HEK293 (cell line): ENCODE measurements around the gene FCER2.

Experiments
- MYNN ChIP-seq: fragments of 450-650 bp; formaldehyde crosslinking; IDR thresholded peaks from 2 replicates; pipeline ENCODE4 v1.5.1; 2016; ENCODE audit warnings: missing biosample characterization, missing genetic modification characterization, borderline replicate concordance
- RBAK ChIP-seq: fragments of 450-650 bp; formaldehyde crosslinking; IDR thresholded peaks from 2 replicates; pipeline ENCODE4 v1.5.1; 2016; ENCODE audit warnings: missing biosample characterization, missing genetic modification characterization
- ZFP41 ChIP-seq: fragments of 450-650 bp; formaldehyde crosslinking; IDR thresholded peaks from 2 replicates; pipeline ENCODE4 v1.5.1; 2016; ENCODE audit warnings: missing biosample characterization, missing genetic modification characterization, borderline replicate concordance
- ZNF112 ChIP-seq: fragments of 450-650 bp; formaldehyde crosslinking; IDR thresholded peaks from 2 replicates; pipeline ENCODE4 v1.5.0; 2017; ENCODE audit warnings: missing biosample characterization, missing genetic modification characterization
- ZNF132 ChIP-seq: fragments of 450-650 bp; formaldehyde crosslinking; IDR thresholded peaks from 2 replicates; pipeline ENCODE4 v1.5.1; 2017; ENCODE audit warnings: missing biosample characterization, missing genetic modification characterization, borderline replicate concordance
- ZNF24 ChIP-seq: fragments of 450-650 bp; formaldehyde crosslinking; IDR thresholded peaks from 2 replicates; pipeline ENCODE4 v1.5.1; 2016; ENCODE audit warnings: missing biosample characterization, missing genetic modification characterization
- ZNF266 ChIP-seq: fragments of 450-650 bp; formaldehyde crosslinking; IDR thresholded peaks from 2 replicates; pipeline ENCODE4 v1.5.1; 2016; ENCODE audit warnings: missing biosample characterization, missing genetic modification characterization, low read depth
- ZNF274 ChIP-seq, 2 experiments: fragments of 200-500 bp in 1 of 2; fragments of 450-650 bp in 1 of 2; sonication (Bioruptor generic) in 1 of 2; formaldehyde crosslinking in 1 of 2; IDR thresholded peaks; 2 replicates each; pipeline versions ENCODE4 v1.5.1 to v1.6.1; 2014 to 2016; ENCODE audit warnings: borderline replicate concordance in 1 of 2, inconsistent platforms in 1 of 2, low read length in 1 of 2, missing biosample characterization in 1 of 2, missing genetic modification characterization in 1 of 2
- ZNF324 ChIP-seq: fragments of 450-650 bp; formaldehyde crosslinking; IDR thresholded peaks from 2 replicates; pipeline ENCODE4 v1.5.1; 2016; ENCODE audit warnings: missing biosample characterization, missing genetic modification characterization
- ZNF37A ChIP-seq: fragments of 450-650 bp; IDR thresholded peaks from 2 replicates; pipeline ENCODE4 v1.5.1; 2018; ENCODE audit warnings: missing biosample characterization, missing genetic modification characterization
- ZNF433 ChIP-seq: fragments of 450-650 bp; formaldehyde crosslinking; IDR thresholded peaks from 2 replicates; pipeline ENCODE4 v1.5.1; 2016; ENCODE audit warnings: missing biosample characterization, missing genetic modification characterization, low read depth
- ZNF501 ChIP-seq: fragments of 450-650 bp; formaldehyde crosslinking; IDR thresholded peaks from 2 replicates; pipeline ENCODE4 v1.5.1; 2016; ENCODE audit warnings: missing biosample characterization, missing genetic modification characterization
- ZNF521 ChIP-seq: fragments of 450-650 bp; formaldehyde crosslinking; IDR thresholded peaks from 2 replicates; pipeline ENCODE4 v1.5.1; 2017; ENCODE audit warnings: missing biosample characterization, mild to moderate bottlenecking, missing genetic modification characterization
- ZNF561 ChIP-seq: fragments of 450-650 bp; IDR thresholded peaks from 2 replicates; pipeline ENCODE4 v1.5.1; 2018; ENCODE audit warnings: missing biosample characterization, missing genetic modification characterization, borderline replicate concordance
- ZNF571 ChIP-seq: fragments of 450-650 bp; formaldehyde crosslinking; IDR thresholded peaks from 2 replicates; pipeline ENCODE4 v1.5.0; 2017; ENCODE audit warnings: missing biosample characterization, missing genetic modification characterization
- ZNF624 ChIP-seq: fragments of 450-650 bp; formaldehyde crosslinking; IDR thresholded peaks from 2 replicates; pipeline ENCODE4 v1.5.1; 2017; ENCODE audit warnings: missing biosample characterization, missing genetic modification characterization
- ZNF629 ChIP-seq: fragments of 450-650 bp; formaldehyde crosslinking; IDR thresholded peaks from 2 replicates; pipeline ENCODE4 v1.5.1; 2017; ENCODE audit warnings: missing biosample characterization, missing genetic modification characterization
- ZNF660 ChIP-seq: fragments of 450-650 bp; IDR thresholded peaks from 2 replicates; pipeline ENCODE4 v1.5.1; 2018; ENCODE audit warnings: missing biosample characterization, mild to moderate bottlenecking, missing genetic modification characterization
- ZNF664 ChIP-seq: fragments of 450-650 bp; formaldehyde crosslinking; IDR thresholded peaks from 2 replicates; pipeline ENCODE4 v1.5.1; 2016; ENCODE audit warnings: missing biosample characterization, missing genetic modification characterization
- ZNF701 ChIP-seq: fragments of 450-650 bp; formaldehyde crosslinking; IDR thresholded peaks from 2 replicates; pipeline ENCODE4 v1.5.1; 2016; ENCODE audit warnings: missing biosample characterization, missing genetic modification characterization
- ZNF785 ChIP-seq: fragments of 450-650 bp; formaldehyde crosslinking; IDR thresholded peaks from 2 replicates; pipeline ENCODE4 v1.5.1; 2016; ENCODE audit warnings: missing biosample characterization, missing genetic modification characterization
- ZNF792 ChIP-seq: fragments of 450-650 bp; formaldehyde crosslinking; IDR thresholded peaks from 2 replicates; pipeline ENCODE4 v1.5.1; 2016; ENCODE audit warnings: missing biosample characterization, missing genetic modification characterization
- ZSCAN16 ChIP-seq: fragments of 450-650 bp; formaldehyde crosslinking; IDR thresholded peaks from 2 replicates; pipeline ENCODE4 v1.5.1; 2016; ENCODE audit warnings: missing biosample characterization, missing genetic modification characterization
- TF ChIP-seq, protein P1 (sequence below): fragments of 450-650 bp; formaldehyde crosslinking; IDR thresholded peaks from 2 replicates; pipeline ENCODE4 v1.5.1; 2016; ENCODE audit warnings: missing biosample characterization, missing genetic modification characterization
- TF ChIP-seq, protein P2 (sequence below): fragments of 450-650 bp; formaldehyde crosslinking; IDR thresholded peaks from 2 replicates; pipeline ENCODE4 v1.5.1; 2016; ENCODE audit warnings: missing biosample characterization, missing genetic modification characterization
- TF ChIP-seq, protein P3 (sequence below): fragments of 450-650 bp; formaldehyde crosslinking; IDR thresholded peaks from 2 replicates; pipeline ENCODE4 v1.5.1; 2017; ENCODE audit warnings: missing biosample characterization, missing genetic modification characterization
- TF ChIP-seq, protein P4 (sequence below): fragments of 450-650 bp; formaldehyde crosslinking; IDR thresholded peaks from 2 replicates; pipeline ENCODE4 v1.5.1; 2017; ENCODE audit warnings: missing biosample characterization, missing genetic modification characterization
- TF ChIP-seq, protein P5 (sequence below): fragments of 450-650 bp; formaldehyde crosslinking; IDR thresholded peaks from 2 replicates; pipeline ENCODE4 v1.5.1; 2017; ENCODE audit warnings: missing biosample characterization, missing genetic modification characterization
- TF ChIP-seq, protein P6 (sequence below): fragments of 450-650 bp; IDR thresholded peaks from 2 replicates; pipeline ENCODE4 v1.5.1; 2018; ENCODE audit warnings: missing biosample characterization, mild to moderate bottlenecking, missing genetic modification characterization

FCER2 gene

DNA sequence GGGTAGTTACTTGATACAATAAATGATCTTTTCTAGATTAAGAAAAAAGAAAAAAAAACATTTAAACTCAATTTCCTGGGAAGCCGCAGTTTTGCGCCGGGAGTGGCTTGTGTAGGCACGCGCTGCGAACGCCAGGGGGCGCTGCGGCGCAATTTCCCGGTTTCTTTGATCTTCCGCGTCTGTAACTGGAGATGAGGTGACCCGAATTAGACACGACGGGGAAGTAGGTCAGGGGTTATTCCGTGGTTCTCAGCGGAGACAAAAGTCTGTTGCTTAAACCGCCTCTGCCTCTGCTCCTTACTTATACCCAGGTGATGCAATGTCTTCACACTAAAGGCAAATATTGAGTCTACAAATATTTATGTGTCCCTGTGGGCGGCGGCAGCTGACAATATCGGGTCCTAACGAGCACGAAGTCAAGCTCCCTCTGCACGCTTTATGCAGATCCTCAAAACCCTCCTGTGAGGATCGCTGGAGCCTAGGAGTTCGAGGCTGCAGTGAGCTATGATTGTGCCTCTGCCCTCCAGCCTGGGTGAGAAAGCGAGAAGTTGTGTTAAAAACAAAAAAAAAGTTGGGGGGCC lies 49.8 kb downstream of the FCER2 start (continued):
- TF ChIP-seq ZNF561 (0 out of 2 replicates have a peak, but pooled peaks have one; percentile 85), ZNF629 (tag by site-specific recombination) (peak; percentile 75), ZNF24 (tag by site-specific recombination) (0 out of 2 replicates have a peak, but pooled peaks have one; percentile 65), ZSCAN16 (tag by site-specific recombination) (no peak), ZNF624 (tag by site-specific recombination) (no peak), ZNF701 (no peak), ZNF660 (peak; percentile 84), ZNF664 (no peak; the same call in 1 of the 2 replicates), ZNF132 (tag by site-specific recombination) (no peak), ZNF274 (IDR thresholded peaks at IDR 0.05; ENCODE audit: low read length) (no peak), ZNF274 (tag by site-specific recombination; IDR thresholded peaks at IDR 0.05; ENCODE audit: borderline replicate concordance) (no peak), ZNF571 (tag by site-specific recombination) (no peak), ZNF112 (tag by site-specific recombination) (no peak), RBAK (tag by site-specific recombination) (no peak), ZNF785 (no peak), ZNF37A (tag by site-specific recombination) (no peak), ZNF792 (no peak), ZNF266 (no peak), ZNF501 (tag by site-specific recombination) (no peak), MYNN (tag by site-specific recombination) (no peak), ZNF433 (tag by site-specific recombination) (no peak), ZFP41 (tag by site-specific recombination) (no peak), ZNF521 (tag by site-specific recombination) (no peak), ZNF324 (tag by site-specific recombination) (0 out of 2 replicates have a peak, but pooled peaks have one; percentile 47)
- TF ChIP-seq, protein P1, sequence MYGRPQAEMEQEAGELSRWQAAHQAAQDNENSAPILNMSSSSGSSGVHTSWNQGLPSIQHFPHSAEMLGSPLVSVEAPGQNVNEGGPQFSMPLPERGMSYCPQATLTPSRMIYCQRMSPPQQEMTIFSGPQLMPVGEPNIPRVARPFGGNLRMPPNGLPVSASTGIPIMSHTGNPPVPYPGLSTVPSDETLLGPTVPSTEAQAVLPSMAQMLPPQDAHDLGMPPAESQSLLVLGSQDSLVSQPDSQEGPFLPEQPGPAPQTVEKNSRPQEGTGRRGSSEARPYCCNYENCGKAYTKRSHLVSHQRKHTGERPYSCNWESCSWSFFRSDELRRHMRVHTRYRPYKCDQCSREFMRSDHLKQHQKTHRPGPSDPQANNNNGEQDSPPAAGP = peak; percentile 68; the same call in 1 of the 2 replicates
- TF ChIP-seq, protein P2, sequence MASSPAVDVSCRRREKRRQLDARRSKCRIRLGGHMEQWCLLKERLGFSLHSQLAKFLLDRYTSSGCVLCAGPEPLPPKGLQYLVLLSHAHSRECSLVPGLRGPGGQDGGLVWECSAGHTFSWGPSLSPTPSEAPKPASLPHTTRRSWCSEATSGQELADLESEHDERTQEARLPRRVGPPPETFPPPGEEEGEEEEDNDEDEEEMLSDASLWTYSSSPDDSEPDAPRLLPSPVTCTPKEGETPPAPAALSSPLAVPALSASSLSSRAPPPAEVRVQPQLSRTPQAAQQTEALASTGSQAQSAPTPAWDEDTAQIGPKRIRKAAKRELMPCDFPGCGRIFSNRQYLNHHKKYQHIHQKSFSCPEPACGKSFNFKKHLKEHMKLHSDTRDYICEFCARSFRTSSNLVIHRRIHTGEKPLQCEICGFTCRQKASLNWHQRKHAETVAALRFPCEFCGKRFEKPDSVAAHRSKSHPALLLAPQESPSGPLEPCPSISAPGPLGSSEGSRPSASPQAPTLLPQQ (tag by site-specific recombination) = peak; percentile 66; the same call in 1 of the 2 replicates
- TF ChIP-seq, protein P3, sequence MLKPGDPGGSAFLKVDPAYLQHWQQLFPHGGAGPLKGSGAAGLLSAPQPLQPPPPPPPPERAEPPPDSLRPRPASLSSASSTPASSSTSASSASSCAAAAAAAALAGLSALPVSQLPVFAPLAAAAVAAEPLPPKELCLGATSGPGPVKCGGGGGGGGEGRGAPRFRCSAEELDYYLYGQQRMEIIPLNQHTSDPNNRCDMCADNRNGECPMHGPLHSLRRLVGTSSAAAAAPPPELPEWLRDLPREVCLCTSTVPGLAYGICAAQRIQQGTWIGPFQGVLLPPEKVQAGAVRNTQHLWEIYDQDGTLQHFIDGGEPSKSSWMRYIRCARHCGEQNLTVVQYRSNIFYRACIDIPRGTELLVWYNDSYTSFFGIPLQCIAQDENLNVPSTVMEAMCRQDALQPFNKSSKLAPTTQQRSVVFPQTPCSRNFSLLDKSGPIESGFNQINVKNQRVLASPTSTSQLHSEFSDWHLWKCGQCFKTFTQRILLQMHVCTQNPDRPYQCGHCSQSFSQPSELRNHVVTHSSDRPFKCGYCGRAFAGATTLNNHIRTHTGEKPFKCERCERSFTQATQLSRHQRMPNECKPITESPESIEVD (tag by site-specific recombination) = 0 out of 2 replicates have a peak, but pooled peaks have one; percentile 33
- TF ChIP-seq, protein P4, sequence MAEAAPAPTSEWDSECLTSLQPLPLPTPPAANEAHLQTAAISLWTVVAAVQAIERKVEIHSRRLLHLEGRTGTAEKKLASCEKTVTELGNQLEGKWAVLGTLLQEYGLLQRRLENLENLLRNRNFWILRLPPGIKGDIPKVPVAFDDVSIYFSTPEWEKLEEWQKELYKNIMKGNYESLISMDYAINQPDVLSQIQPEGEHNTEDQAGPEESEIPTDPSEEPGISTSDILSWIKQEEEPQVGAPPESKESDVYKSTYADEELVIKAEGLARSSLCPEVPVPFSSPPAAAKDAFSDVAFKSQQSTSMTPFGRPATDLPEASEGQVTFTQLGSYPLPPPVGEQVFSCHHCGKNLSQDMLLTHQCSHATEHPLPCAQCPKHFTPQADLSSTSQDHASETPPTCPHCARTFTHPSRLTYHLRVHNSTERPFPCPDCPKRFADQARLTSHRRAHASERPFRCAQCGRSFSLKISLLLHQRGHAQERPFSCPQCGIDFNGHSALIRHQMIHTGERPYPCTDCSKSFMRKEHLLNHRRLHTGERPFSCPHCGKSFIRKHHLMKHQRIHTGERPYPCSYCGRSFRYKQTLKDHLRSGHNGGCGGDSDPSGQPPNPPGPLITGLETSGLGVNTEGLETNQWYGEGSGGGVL = no peak
- TF ChIP-seq, protein P5, sequence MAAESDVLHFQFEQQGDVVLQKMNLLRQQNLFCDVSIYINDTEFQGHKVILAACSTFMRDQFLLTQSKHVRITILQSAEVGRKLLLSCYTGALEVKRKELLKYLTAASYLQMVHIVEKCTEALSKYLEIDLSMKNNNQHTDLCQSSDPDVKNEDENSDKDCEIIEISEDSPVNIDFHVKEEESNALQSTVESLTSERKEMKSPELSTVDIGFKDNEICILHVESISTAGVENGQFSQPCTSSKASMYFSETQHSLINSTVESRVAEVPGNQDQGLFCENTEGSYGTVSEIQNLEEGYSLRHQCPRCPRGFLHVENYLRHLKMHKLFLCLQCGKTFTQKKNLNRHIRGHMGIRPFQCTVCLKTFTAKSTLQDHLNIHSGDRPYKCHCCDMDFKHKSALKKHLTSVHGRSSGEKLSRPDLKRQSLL (tag by site-specific recombination) = no peak
- TF ChIP-seq, protein P6, sequence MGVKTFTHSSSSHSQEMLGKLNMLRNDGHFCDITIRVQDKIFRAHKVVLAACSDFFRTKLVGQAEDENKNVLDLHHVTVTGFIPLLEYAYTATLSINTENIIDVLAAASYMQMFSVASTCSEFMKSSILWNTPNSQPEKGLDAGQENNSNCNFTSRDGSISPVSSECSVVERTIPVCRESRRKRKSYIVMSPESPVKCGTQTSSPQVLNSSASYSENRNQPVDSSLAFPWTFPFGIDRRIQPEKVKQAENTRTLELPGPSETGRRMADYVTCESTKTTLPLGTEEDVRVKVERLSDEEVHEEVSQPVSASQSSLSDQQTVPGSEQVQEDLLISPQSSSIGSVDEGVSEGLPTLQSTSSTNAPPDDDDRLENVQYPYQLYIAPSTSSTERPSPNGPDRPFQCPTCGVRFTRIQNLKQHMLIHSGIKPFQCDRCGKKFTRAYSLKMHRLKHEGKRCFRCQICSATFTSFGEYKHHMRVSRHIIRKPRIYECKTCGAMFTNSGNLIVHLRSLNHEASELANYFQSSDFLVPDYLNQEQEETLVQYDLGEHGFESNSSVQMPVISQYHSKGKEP = no peak
